SU-DHL-6 (cell line): ENCODE data around the gene EIF4EBP2.

Source experiments
- EZH2phosphoT487 ChIP-seq: fragments of 200-600 bp; sonication (generic), shearing (Covaris generic); conservative IDR thresholded peaks from 2 replicates; pipeline ENCODE4 v1.6.1; 2018; ENCODE audit warnings: mild to moderate bottlenecking, antibody characterized with exemption, low read length, moderate library complexity, mixed read lengths
- TF ChIP-seq, protein P1 (sequence below): fragments of 200-600 bp; sonication (generic); IDR thresholded peaks from one replicate; pipeline ENCODE4 v1.5.1; 2017; ENCODE audit warnings: antibody characterized with exemption, mild to moderate bottlenecking, low read length, moderate library complexity; ENCODE audit not compliant: insufficient read depth, poor library complexity, severe bottlenecking

DNA sequence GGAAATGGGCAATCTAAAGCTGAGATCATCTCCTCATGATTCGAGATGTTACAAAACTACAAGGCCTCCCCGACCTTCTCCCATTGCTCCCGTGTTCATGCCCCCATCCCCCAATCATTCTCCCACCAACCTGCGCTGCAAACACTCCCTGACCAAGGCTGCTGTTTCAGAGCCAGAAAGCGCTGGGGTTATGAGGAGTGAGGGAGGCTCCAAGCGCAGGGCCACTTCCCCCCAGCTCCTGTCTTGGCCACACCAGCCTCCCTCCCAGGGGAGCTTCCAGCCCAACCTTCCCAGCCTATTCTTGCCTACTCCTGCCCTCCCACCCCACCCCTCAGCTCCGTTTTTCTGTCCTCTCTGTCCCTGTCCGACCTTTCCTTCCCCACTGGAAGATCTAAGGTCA, 52.2 kb downstream of the EIF4EBP2 start:
- TF ChIP-seq, protein P1, sequence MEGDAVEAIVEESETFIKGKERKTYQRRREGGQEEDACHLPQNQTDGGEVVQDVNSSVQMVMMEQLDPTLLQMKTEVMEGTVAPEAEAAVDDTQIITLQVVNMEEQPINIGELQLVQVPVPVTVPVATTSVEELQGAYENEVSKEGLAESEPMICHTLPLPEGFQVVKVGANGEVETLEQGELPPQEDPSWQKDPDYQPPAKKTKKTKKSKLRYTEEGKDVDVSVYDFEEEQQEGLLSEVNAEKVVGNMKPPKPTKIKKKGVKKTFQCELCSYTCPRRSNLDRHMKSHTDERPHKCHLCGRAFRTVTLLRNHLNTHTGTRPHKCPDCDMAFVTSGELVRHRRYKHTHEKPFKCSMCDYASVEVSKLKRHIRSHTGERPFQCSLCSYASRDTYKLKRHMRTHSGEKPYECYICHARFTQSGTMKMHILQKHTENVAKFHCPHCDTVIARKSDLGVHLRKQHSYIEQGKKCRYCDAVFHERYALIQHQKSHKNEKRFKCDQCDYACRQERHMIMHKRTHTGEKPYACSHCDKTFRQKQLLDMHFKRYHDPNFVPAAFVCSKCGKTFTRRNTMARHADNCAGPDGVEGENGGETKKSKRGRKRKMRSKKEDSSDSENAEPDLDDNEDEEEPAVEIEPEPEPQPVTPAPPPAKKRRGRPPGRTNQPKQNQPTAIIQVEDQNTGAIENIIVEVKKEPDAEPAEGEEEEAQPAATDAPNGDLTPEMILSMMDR, result no peak
- TF ChIP-seq EZH2phosphoT487, result no peak
